Muscle of leg (tissue), 11 donors: ENCODE data around the gene MEGF11. TPM values are rescaled to one million over a fixed set of nuclear protein-coding genes. Genes with fewer than 3 reads are reported as not detected.

Source experiments
- DNase-seq: peaks from one replicate; pipeline ENCODE4 v3.0.0; 2013
- H3K27ac ChIP-seq: one replicate; pipeline ENCODE4 v1.5.1; 2013; ENCODE audit warnings: mild to moderate bottlenecking, low read length, control low read depth
- H3K27me3 ChIP-seq: one replicate; pipeline ENCODE4 v1.6.1; 2013; ENCODE audit warnings: low read length; ENCODE audit not compliant: control insufficient read depth, insufficient read depth
- H3K36me3 ChIP-seq: one replicate; pipeline ENCODE4 v1.6.1; 2013; ENCODE audit warnings: low read length; ENCODE audit not compliant: control insufficient read depth, insufficient read depth
- H3K4me1 ChIP-seq: one replicate; pipeline ENCODE4 v1.6.1; 2013; ENCODE audit warnings: low read length; ENCODE audit not compliant: control insufficient read depth, insufficient read depth
- H3K4me3 ChIP-seq: one replicate; pipeline ENCODE4 v1.5.1; 2013; ENCODE audit warnings: low read length, control low read depth
- H3K9me3 ChIP-seq: replicated peaks from 2 replicates; pipeline ENCODE4 v1.6.1; 2013; ENCODE audit warnings: low read depth, low read length; ENCODE audit not compliant: control insufficient read depth
- WGBS: methylation state at CpG from one replicate; pipeline ENCODE4 v1.1.5; 2013; ENCODE audit warnings: missing lambda C conversion rate; ENCODE audit not compliant: insufficient coverage; 5-methylcytosine and 5-hydroxymethylcytosine counted together
- polyA plus RNA-seq, 8 donors: library from polyadenylated mRNA; unstranded; fragments of 120-200 nt; gene quantifications; one replicate each; pipeline versions ENCODE4 v1.2.1 to v1.2.3, GENCODE V29; 2013; ENCODE audit warnings: inconsistent platforms in 1 of 8, low replicate concordance in 1 of 8; ENCODE audit not compliant: insufficient read length in 8 of 8, insufficient read depth in 1 of 8
- total RNA-seq: library from RNA; stranded (reverse); fragments of 120-200 nt; gene quantifications from one replicate; pipeline ENCODE4 v1.2.4, GENCODE V29; 2013

Gene MEGF11
- total and polyA plus RNA-seq, 9 donors = 0.13 to 0.68 (median 0.31) TPM

DNA sequence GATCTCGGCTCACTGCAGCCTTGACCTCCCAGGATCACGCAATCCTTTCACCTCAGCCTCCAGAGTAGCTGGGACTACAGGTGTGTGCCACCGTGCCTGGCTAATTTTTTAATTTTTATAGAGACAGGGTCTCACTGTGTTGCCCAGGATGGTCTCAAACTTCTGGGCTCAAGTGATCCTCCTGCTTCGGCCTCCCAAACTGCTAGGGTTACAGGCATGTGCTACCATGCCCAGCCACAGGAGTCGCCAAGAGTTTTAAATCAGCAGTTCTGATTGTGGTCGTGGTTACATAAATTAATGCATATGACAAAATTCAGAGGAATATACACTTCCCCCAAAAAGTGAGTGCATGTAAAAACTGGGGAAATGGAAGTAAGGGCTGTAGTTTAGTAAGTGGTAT lies 32.9 kb downstream of the MEGF11 start:
- peaks cover 3% of the 10 kb centered on the region for H3K4me1 ChIP-seq
- no peaks in the 10 kb centered on the region for H3K36me3 ChIP-seq
- no peaks in the 10 kb centered on the region for H3K9me3 ChIP-seq
- 87% methylated on average over 4 of the region's 6 CpGs for WGBS
- no peak overlapping the region for H3K27ac ChIP-seq
- DNase-seq = no peak
- H3K4me3 ChIP-seq = no peak overlapping the region
- peaks cover 5% of the 10 kb centered on the region for H3K27me3 ChIP-seq

DNA sequence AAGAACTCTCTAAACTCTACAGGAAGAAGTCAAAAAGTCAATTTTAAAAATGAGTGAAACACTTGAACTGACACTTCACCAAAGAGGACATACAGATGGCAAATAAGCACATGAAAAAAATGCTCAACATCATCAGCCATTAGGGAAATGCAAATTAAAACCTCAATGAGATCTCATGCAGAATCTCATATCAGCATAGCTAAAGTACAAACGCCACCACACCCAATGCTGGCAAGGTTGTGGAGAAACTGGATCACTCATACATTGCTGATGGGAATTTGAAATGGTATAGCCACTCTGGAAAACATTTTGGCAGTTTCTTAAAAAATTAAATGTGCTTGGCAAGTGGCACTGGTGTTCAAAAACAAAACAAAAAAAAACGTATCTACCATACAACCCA lies 34.2 kb downstream of the MEGF11 start:
- H3K27me3 ChIP-seq = peaks cover 9% of the 10 kb centered on the region
- H3K4me3 ChIP-seq = no peak overlapping the region
- no peaks in the 10 kb centered on the region for H3K36me3 ChIP-seq
- H3K4me1 ChIP-seq = peaks cover 3% of the 10 kb centered on the region
- no peaks in the 10 kb centered on the region for H3K9me3 ChIP-seq
- no peak overlapping the region for H3K27ac ChIP-seq
- no peak for DNase-seq
- no CpG with 5 or more reads among the region's 2 CpGs for WGBS

DNA sequence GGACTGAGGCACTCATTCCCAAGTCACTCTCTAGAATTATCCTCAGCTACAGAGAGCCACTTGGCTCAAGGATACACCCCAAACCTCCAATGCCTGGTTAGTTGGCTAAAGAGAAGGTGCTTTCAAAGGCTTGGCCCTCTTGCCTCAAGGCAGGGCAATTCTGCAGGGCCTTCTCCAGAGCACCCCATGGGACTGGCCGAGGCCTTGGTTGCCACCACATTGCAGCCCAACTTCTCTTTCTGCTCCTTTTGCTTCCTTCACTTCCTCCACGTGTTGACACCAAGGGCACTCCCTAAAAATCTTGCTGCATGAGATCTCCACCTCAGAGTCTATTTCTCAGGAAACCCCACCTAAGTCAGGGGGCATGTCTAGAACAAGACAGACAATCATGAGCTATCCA lies 36.7 kb downstream of the MEGF11 start:
- Histone ChIP-seq H3K36me3 (no peaks in the 10 kb centered on the region), H3K27me3 (peaks cover 9% of the 10 kb centered on the region), H3K4me1 (peaks cover 3% of the 10 kb centered on the region), H3K27ac (no peak overlapping the region), H3K9me3 (no peaks in the 10 kb centered on the region), H3K4me3 (no peak overlapping the region)
- no peak for DNase-seq
- WGBS = 73% methylated on average over 2 of the region's 2 CpGs

DNA sequence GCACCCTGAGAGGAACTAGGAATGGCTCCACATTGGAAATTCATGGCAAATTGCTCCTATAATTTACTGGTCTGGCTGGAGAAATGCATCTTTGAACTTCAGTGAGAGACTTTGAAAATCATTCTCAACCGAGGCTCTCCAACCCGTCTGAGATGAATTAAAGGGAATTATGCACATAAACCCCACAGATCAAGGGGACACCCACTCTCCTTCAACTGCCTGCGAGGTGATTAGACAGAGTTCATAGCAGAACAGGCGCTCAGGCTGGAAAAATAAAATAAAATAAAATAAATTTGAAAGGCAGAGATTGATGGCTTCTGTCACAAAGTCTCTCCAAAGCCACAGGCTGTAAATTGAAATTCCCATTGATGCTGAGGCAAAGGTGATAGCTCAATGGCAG lies 37.7 kb downstream of the MEGF11 start:
- Histone ChIP-seq H3K4me3 (no peak overlapping the region), H3K36me3 (no peaks in the 10 kb centered on the region), H3K4me1 (no peaks in the 10 kb centered on the region), H3K9me3 (no peaks in the 10 kb centered on the region), H3K27ac (no peak overlapping the region), H3K27me3 (peaks cover 11% of the 10 kb centered on the region)
- no CpG with 5 or more reads among the region's 4 CpGs for WGBS
- DNase-seq = no peak

DNA sequence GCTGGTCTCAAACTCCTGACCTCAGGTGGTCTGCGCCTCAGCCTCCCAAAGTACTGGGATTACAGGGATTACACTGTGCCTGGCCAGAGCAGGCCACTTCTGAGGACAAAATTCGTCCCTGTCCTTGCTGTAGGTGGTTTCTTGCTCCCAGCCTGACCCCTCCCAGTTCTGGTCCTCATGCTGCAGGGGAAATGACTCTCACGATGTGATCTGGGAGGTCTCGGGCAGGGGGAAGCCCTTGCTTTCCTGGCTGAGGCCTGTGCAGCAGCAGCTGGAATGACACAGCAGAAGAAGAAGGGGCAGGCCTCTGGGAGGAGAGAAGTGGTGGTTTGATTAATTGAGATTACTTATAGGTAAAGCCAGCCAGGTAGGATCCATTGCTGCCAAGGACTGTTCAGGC lies 39.3 kb downstream of the MEGF11 start:
- Histone ChIP-seq H3K9me3 (no peaks in the 10 kb centered on the region), H3K4me1 (no peaks in the 10 kb centered on the region), H3K36me3 (no peaks in the 10 kb centered on the region), H3K27ac (no peak overlapping the region), H3K4me3 (no peak overlapping the region), H3K27me3 (peaks cover 12% of the 10 kb centered on the region)
- WGBS = 57% methylated on average over 4 of the region's 4 CpGs
- no peak for DNase-seq

- H3K9me3 ChIP-seq = no peaks in the 10 kb centered on the region
- 50% methylated on average over 4 of the region's 5 CpGs for WGBS
Measured at GRCh38 chr15:66212563-66212921, 41.0 kb downstream of the MEGF11 start.

DNA sequence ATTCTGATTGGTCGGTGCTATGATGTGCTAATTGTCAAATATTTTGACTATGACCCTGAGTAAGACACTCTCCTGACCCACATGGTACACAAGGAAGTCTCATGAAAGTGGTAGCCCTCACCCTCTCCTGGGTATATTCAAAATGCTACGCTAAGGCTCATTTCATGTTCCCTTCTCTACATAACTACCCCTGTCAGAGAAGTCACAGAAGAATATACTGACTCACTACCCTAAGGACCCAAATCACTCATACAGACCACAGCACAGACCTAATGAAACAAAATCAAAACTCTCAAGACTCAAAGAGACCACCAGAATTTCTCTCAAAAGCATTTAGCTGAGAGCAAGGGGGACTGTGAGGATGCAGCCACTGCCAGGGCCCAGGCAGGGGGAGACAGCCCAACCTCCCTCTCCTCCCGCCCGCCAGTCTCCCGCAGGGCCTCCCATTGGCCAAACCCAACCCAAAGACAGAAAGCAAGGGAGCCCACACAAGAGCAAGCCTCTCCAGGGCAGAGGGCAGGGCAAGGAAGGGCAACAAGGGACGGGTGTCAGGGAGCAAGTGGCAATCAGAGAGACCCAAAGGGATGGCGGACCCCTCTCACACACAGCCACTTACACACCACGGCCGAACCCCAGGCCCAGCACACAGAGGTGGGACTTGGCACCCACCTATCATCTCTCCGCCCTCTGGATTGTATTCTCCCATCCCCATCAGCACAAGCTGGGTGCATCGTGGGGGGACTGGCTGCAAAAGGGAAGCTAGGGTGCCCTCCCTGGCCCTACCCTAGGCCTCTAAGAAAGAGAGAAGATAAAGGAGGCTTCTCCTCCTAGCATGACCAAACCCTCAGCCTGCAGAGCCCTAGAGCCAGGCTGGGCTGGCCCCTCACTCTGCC lies 41.6 kb downstream of the MEGF11 start:
- Histone ChIP-seq H3K36me3 (no peaks in the 10 kb centered on the region), H3K4me3 (no peak overlapping the region), H3K9me3 (no peaks in the 10 kb centered on the region), H3K27me3 (peaks cover 9% of the 10 kb centered on the region), H3K27ac (no peak overlapping the region), H3K4me1 (no peaks in the 10 kb centered on the region)
- WGBS = 89% methylated on average over 1 of the region's 11 CpGs
- DNase-seq = no peak

More at GRCh38 chr15:66212563-66212921, 41.0 kb downstream of the MEGF11 start:
- H3K27ac ChIP-seq = no peak overlapping the region
- DNase-seq = peak; percentile 35
- H3K4me1 ChIP-seq = no peaks in the 10 kb centered on the region
- peaks cover 9% of the 10 kb centered on the region for H3K27me3 ChIP-seq
- H3K4me3 ChIP-seq = no peak overlapping the region
- H3K36me3 ChIP-seq = no peaks in the 10 kb centered on the region

- H3K36me3 ChIP-seq = no peaks in the 10 kb centered on the region
- peaks cover 9% of the 10 kb centered on the region for H3K27me3 ChIP-seq
- no peaks in the 10 kb centered on the region for H3K4me1 ChIP-seq
- H3K27ac ChIP-seq = no peak overlapping the region
- H3K9me3 ChIP-seq = no peaks in the 10 kb centered on the region
- H3K4me3 ChIP-seq = no peak overlapping the region
- DNase-seq = no peak
- WGBS = 70% methylated on average over 2 of the region's 4 CpGs
Measured at GRCh38 chr15:66210684-66211083, 42.9 kb downstream of the MEGF11 start.

- 88% methylated on average over 2 of the region's 2 CpGs for WGBS
- H3K4me3 ChIP-seq = no peak overlapping the region
- no peaks in the 10 kb centered on the region for H3K36me3 ChIP-seq
- H3K27ac ChIP-seq = no peak overlapping the region
- H3K27me3 ChIP-seq = no peaks in the 10 kb centered on the region
- no peaks in the 10 kb centered on the region for H3K9me3 ChIP-seq
- no peak for DNase-seq
- no peaks in the 10 kb centered on the region for H3K4me1 ChIP-seq
Measured at GRCh38 chr15:66198757-66199156, 54.8 kb downstream of the MEGF11 start.

DNA sequence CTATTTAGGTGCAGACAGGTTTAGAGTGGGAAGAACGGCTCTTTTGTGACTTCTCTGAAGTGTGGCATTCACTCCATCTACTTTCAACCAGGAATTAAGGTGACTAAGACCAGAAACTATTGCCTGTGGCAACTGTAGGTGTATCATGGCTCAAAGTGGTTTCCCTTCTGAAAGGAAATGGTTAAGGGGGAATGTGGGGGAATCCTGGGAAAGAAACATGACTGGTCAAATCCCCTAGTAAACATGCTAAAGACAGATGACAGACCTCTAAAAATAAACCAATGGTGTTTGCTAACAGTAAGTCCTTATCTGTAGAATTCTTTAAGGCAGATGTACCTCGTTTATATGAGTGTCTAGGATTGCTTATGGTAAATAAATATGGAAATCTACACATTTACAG lies 56.9 kb downstream of the MEGF11 start:
- H3K9me3 ChIP-seq = no peaks in the 10 kb centered on the region
- no peak overlapping the region for H3K27ac ChIP-seq
- no peaks in the 10 kb centered on the region for H3K4me1 ChIP-seq
- DNase-seq = no peak
- H3K27me3 ChIP-seq = no peaks in the 10 kb centered on the region
- H3K4me3 ChIP-seq = no peak overlapping the region
- WGBS = no CpG with 5 or more reads among the region's 2 CpGs
- H3K36me3 ChIP-seq = no peaks in the 10 kb centered on the region
